GM12891 (cell line): ENCODE results near the gene MIER1. TPM values are rescaled to one million over a fixed set of nuclear protein-coding genes. Genes with fewer than 3 reads are reported as not detected.
"Not testable (repeated sequence)": the region's sequence is repeated elsewhere in the genome, so short reads cannot be mapped to it uniquely, and the experiment has no call there.

Experiments used
- DNase-seq: peaks from one replicate; pipeline ENCODE4 v3.0.0; 2011; ENCODE audit warnings: low spot score; ENCODE audit not compliant: insufficient read length
- FAIRE-seq: peaks from 2 replicates; lab custom pipeline; 2011; peaks lifted over from hg19 to GRCh38; lab: Jason Lieb, UNC
- PAX5 ChIP-seq: IDR thresholded peaks from 2 replicates; pipeline ENCODE4 v1.6.1; 2011; ENCODE audit warnings: low read length, moderate library complexity, mild to moderate bottlenecking; ENCODE audit not compliant: insufficient read depth, severe bottlenecking
- POLR2A ChIP-seq: IDR thresholded peaks from 2 replicates; pipeline ENCODE4 v1.6.1; 2011; ENCODE audit warnings: low read depth, low read length, control low read depth
- POLR2AphosphoS5 ChIP-seq: IDR thresholded peaks from 2 replicates; pipeline ENCODE4 v1.6.1; 2011; ENCODE audit warnings: low read depth, low read length, control low read depth
- POU2F2 ChIP-seq: IDR thresholded peaks from 2 replicates; pipeline ENCODE4 v1.6.1; 2011; ENCODE audit warnings: low read depth, mild to moderate bottlenecking, control low read depth, low read length, moderate library complexity
- SPI1 ChIP-seq: IDR thresholded peaks from 2 replicates; pipeline ENCODE4 v1.6.1; 2011; ENCODE audit warnings: low read depth, low read length, control low read depth
- TAF1 ChIP-seq: IDR thresholded peaks from 2 replicates; pipeline ENCODE4 v1.6.1; 2011; ENCODE audit warnings: low read depth, low read length, control low read depth
- polyA plus RNA-seq: library from polyadenylated mRNA; unstranded; fragments of >200 nt; gene quantifications from one replicate; pipeline ENCODE4 v1.2.1, GENCODE V29; 2012; ENCODE audit warnings: low read depth, missing spikeins, inconsistent platforms; ENCODE audit not compliant: missing spikeins

MIER1 gene
- 15.5 TPM for polyA plus RNA-seq

- FAIRE-seq (peak; percentile 95), DNase-seq (peak; percentile 97)
- TF ChIP-seq PAX5, result no peak
- TF ChIP-seq TAF1, result peak; percentile 56; the same call in 1 of the 2 replicates
- TF ChIP-seq POLR2A, result peak; percentile 87
- 0 out of 2 replicates have a peak, but pooled peaks have one; percentile 39 for TF ChIP-seq POU2F2
- peak; percentile 76 for TF ChIP-seq POLR2AphosphoS5
- TF ChIP-seq SPI1, result no peak
Observed at GRCh38 chr1:66924756-66925557, at the start of gene MIER1, which contains the start of gene DNAI4. Gene MIER1, plus strand, starts transcription at chr1:66924990. Its CDS starts 39 bp downstream, at chr1:66925029. Gene DNAI4, minus strand, starts transcription at chr1:66924856. Its CDS starts 25 bp downstream, at chr1:66924831.

GRCh38 chr1:66876664-66877063 lies 48.1 kb upstream of the MIER1 start:
- DNase-seq (no peak), FAIRE-seq (no peak)
- TF ChIP-seq POLR2AphosphoS5 (no peak), POLR2A (no peak), POU2F2 (no peak), TAF1 (no peak), SPI1 (no peak), PAX5 (no peak)

GRCh38 chr1:66889030-66889429 lies 35.8 kb upstream of the MIER1 start:
- FAIRE-seq (no peak), DNase-seq (no peak)
- no peak for TF ChIP-seq SPI1
- no peak for TF ChIP-seq PAX5
- no peak for TF ChIP-seq POLR2AphosphoS5
- TF ChIP-seq TAF1, result no peak

GRCh38 chr1:66890621-66891020 lies 34.2 kb upstream of the MIER1 start:
- FAIRE-seq (no peak), DNase-seq (no peak)
- no peak for TF ChIP-seq TAF1
- no peak for TF ChIP-seq SPI1
- no peak for TF ChIP-seq POU2F2
- TF ChIP-seq POLR2A, result no peak
- TF ChIP-seq PAX5, result no peak
- TF ChIP-seq POLR2AphosphoS5, result no peak

GRCh38 chr1:66893712-66894111 lies 31.1 kb upstream of the MIER1 start:
- FAIRE-seq (no peak), DNase-seq (no peak)
- no peak for TF ChIP-seq SPI1
- no peak for TF ChIP-seq TAF1
- no peak for TF ChIP-seq PAX5
- TF ChIP-seq POU2F2, result no peak
- TF ChIP-seq POLR2A, result no peak
- no peak for TF ChIP-seq POLR2AphosphoS5

- FAIRE-seq, DNase-seq: not testable (repeated sequence)
Observed at GRCh38 chr1:66915203-66915602, 9.6 kb upstream of the MIER1 start.

GRCh38 chr1:66916320-66916719 lies 8.5 kb upstream of the MIER1 start:
- FAIRE-seq (no peak), DNase-seq (no peak)
- no peak for TF ChIP-seq PAX5
- TF ChIP-seq POLR2A, result no peak
- no peak for TF ChIP-seq POLR2AphosphoS5
- TF ChIP-seq SPI1, result no peak
- no peak for TF ChIP-seq POU2F2
- no peak for TF ChIP-seq TAF1

GRCh38 chr1:66917476-66917875 lies 7.3 kb upstream of the MIER1 start:
- FAIRE-seq (no peak), DNase-seq (no peak)
- TF ChIP-seq PAX5, result no peak
- TF ChIP-seq TAF1, result no peak
- no peak for TF ChIP-seq SPI1
- TF ChIP-seq POLR2A, result no peak
- TF ChIP-seq POU2F2, result no peak
- TF ChIP-seq POLR2AphosphoS5, result no peak

GRCh38 chr1:66919063-66919462 lies 5.7 kb upstream of the MIER1 start:
- no peak for FAIRE-seq
- TF ChIP-seq POU2F2, result no peak
- TF ChIP-seq POLR2AphosphoS5, result no peak
- no peak for DNase-seq

- no peak for FAIRE-seq
- TF ChIP-seq POU2F2, result no peak
- no peak for DNase-seq
Observed at GRCh38 chr1:66919828-66920227, 5.0 kb upstream of the MIER1 start.

GRCh38 chr1:66920543-66920942 lies 4.2 kb upstream of the MIER1 start:
- no peak for TF ChIP-seq POLR2A
- TF ChIP-seq PAX5, result no peak
- TF ChIP-seq TAF1, result no peak
- TF ChIP-seq POU2F2, result no peak
- TF ChIP-seq SPI1, result no peak
- no peak for TF ChIP-seq POLR2AphosphoS5
- FAIRE-seq (no peak), DNase-seq (no peak)
